ENCODE data around the gene BRPF1.

Gene BRPF1

DNA sequence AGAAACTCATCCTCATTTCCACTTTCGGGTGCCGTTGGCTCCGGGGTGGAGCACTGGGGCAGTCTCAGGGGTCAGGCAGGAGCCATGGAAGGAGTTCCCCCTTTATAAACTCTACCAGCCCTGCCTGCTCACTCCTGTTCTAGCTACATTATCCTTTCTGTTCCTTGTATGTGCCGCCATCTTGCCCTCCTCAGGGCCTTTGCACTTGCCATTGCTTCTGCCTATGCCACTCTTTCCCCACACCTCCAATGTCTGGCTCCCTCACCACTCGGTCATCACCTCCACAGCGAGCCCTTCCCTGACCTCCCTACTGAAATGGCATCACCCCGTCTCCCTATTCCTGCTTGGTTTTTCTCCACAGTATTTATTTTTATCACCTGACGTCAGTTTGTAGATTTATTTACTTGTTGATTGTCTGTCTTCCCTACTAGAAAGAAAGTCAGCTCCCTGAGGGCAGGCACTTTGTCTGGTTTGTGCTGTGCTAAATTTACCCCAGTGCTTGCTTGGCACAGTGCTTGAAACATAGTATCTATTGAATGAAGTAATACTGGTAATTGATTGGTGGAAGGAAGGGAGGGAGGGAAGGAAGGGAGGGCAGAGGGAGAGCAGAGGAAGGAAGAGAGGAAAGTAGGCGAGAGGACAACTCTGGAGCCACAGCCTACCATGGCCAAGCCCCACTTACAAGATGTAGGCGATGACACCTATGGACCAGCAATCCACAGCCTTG lies 29.4 kb downstream of the BRPF1 start:
- TF ChIP-seq, protein P1, sequence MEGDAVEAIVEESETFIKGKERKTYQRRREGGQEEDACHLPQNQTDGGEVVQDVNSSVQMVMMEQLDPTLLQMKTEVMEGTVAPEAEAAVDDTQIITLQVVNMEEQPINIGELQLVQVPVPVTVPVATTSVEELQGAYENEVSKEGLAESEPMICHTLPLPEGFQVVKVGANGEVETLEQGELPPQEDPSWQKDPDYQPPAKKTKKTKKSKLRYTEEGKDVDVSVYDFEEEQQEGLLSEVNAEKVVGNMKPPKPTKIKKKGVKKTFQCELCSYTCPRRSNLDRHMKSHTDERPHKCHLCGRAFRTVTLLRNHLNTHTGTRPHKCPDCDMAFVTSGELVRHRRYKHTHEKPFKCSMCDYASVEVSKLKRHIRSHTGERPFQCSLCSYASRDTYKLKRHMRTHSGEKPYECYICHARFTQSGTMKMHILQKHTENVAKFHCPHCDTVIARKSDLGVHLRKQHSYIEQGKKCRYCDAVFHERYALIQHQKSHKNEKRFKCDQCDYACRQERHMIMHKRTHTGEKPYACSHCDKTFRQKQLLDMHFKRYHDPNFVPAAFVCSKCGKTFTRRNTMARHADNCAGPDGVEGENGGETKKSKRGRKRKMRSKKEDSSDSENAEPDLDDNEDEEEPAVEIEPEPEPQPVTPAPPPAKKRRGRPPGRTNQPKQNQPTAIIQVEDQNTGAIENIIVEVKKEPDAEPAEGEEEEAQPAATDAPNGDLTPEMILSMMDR (IDR thresholded peaks at IDR 0.05; ENCODE audit: low read depth, low read length) = no peak
- no peak overlapping the region for H3K4me3 ChIP-seq (ENCODE audit: low read depth, low read length)

GRCh38 chr3:9761919-9762318 lies 30.4 kb downstream of the BRPF1 start:
- no peak overlapping the region for H3K4me3 ChIP-seq (ENCODE audit: low read depth, low read length)
- TF ChIP-seq, protein P1 (IDR thresholded peaks at IDR 0.05; ENCODE audit: low read depth, low read length) = no peak

DNA sequence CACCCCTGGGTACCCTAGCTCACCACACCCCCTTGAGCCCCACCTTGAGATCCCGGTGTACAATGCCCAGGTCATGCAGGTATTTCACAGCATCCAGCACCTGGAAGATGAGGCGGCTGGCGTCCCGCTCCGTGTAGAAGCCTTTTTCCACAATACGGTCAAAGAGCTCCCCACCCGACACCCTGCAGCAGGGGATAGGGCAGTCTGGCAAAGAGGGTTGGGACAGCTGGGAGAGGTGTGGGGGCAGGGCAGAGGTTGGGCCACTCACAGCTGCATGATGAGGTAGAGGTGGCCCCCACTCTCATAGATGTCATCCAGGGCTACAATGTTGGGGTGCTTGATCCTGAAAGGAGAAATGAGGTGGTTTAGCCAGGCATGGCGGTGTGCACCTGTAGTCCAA lies 31.3 kb downstream of the BRPF1 start:
- H3K4me3 ChIP-seq (ENCODE audit: low read depth, low read length) = no peak overlapping the region
- TF ChIP-seq, protein P1 (IDR thresholded peaks at IDR 0.05; ENCODE audit: low read depth, low read length) = no peak

DNA sequence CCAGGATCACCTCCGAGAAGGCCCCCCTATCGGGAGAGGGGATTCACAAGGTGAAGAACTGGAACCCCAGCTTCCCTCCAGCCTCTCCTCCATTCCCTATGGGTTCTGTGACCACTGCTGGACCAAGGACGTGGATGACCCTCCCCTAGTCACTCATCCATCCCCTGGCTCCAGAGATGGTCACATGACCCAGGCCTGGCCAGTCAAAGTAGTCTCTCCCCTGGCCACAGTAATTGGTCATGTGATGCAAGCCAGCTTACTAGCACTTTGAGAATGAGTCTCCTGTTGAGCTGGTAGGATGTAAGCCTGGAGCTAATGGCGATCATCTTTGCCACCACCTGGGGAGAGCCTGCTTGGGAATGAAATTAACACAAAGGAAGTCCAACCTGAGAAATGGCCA lies 34.3 kb downstream of the BRPF1 start:
- H3K4me3 ChIP-seq (ENCODE audit: low read depth, low read length) = no peak overlapping the region
- TF ChIP-seq, protein P1 (IDR thresholded peaks at IDR 0.05; ENCODE audit: low read depth, low read length) = no peak

DNA sequence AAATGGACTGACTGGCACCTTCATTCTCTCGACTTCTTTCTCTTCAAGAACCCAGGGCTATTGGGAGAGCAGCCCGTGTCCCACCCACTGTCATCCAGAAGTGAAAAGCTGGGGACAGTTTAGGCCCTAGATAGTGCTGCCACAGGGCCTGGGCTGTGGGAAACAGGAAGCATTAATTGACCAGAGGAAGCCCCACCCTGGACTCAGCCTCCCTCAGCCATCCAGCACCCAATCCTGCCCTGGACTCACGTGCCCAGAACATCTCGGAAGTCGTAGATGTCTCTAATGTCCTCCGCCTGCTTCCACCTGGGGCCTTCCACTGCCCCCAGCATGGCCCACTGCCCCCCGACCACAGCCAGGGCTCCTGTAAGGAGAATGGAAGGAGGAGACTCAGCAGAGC lies 35.9 kb downstream of the BRPF1 start:
- H3K4me3 ChIP-seq (ENCODE audit: low read depth, low read length) = no peak overlapping the region
- TF ChIP-seq, protein P1 (IDR thresholded peaks at IDR 0.05; ENCODE audit: low read depth, low read length) = no peak

GRCh38 chr3:9768141-9768775 lies 36.7 kb downstream of the BRPF1 start:
- H3K4me3 ChIP-seq (ENCODE audit: low read depth, low read length) = peak overlapping the region; percentile 78
- TF ChIP-seq, protein P1 (IDR thresholded peaks at IDR 0.05; ENCODE audit: low read depth, low read length) = no peak

GRCh38 chr3:9769012-9769411 lies 37.5 kb downstream of the BRPF1 start:
- peak overlapping the region; percentile 78 for H3K4me3 ChIP-seq (ENCODE audit: low read depth, low read length)
- TF ChIP-seq, protein P1 (IDR thresholded peaks at IDR 0.05; ENCODE audit: low read depth, low read length) = no peak
